GM19324 (cell line): ENCODE data around the gene HS3ST4.

Source experiments
- ATAC-seq: cut with Tn5 transposase; IDR thresholded peaks from one replicate; pipeline ENCODE4 v1.9.1; 2021; ENCODE audit warnings: mild to moderate bottlenecking, moderate library complexity; ENCODE audit not compliant: unreplicated experiment, low FRiP score

HS3ST4 gene

GRCh38 chr16:25877103-25877502 is 185.3 kb downstream of the HS3ST4 start:
- no peak for ATAC-seq

GRCh38 chr16:25886598-25886997 is 194.8 kb downstream of the HS3ST4 start:
- ATAC-seq, result no peak

- no peak for ATAC-seq
Measured at GRCh38 chr16:25888868-25889267, 197.1 kb downstream of the HS3ST4 start.

- ATAC-seq, result no peak
Measured at GRCh38 chr16:25893332-25893731, 201.6 kb downstream of the HS3ST4 start.

GRCh38 chr16:25894093-25894492 is 202.3 kb downstream of the HS3ST4 start:
- no peak for ATAC-seq

- ATAC-seq, result no peak
Measured at GRCh38 chr16:25895380-25895779, 203.6 kb downstream of the HS3ST4 start.

- ATAC-seq, result no peak
Measured at GRCh38 chr16:25896411-25896810, 204.7 kb downstream of the HS3ST4 start.

- ATAC-seq, result no peak
Measured at GRCh38 chr16:25897702-25898101, 205.9 kb downstream of the HS3ST4 start.

- ATAC-seq, result no peak
Measured at GRCh38 chr16:25905810-25906209, 214.1 kb downstream of the HS3ST4 start.

GRCh38 chr16:25910971-25911370 is 219.2 kb downstream of the HS3ST4 start:
- ATAC-seq, result no peak

GRCh38 chr16:25912321-25912720 is 220.6 kb downstream of the HS3ST4 start:
- ATAC-seq, result no peak

GRCh38 chr16:25914357-25914962 is 222.7 kb downstream of the HS3ST4 start:
- ATAC-seq, result no peak

- no peak for ATAC-seq
Measured at GRCh38 chr16:25916037-25916436, 224.3 kb downstream of the HS3ST4 start.

- no peak for ATAC-seq
Measured at GRCh38 chr16:25922438-25922837, 230.7 kb downstream of the HS3ST4 start.

- ATAC-seq, result no peak
Measured at GRCh38 chr16:25925421-25925820, 233.7 kb downstream of the HS3ST4 start.

- ATAC-seq, result no peak
Measured at GRCh38 chr16:25931473-25932035, 239.8 kb downstream of the HS3ST4 start.

- ATAC-seq, result no peak
Measured at GRCh38 chr16:25941800-25942499, 250.2 kb downstream of the HS3ST4 start.

GRCh38 chr16:25950586-25951281 is 259.0 kb downstream of the HS3ST4 start:
- ATAC-seq, result no peak

GRCh38 chr16:25951999-25952398 is 260.2 kb downstream of the HS3ST4 start:
- ATAC-seq, result no peak

- no peak for ATAC-seq
Measured at GRCh38 chr16:25952983-25953382, 261.2 kb downstream of the HS3ST4 start.

- ATAC-seq, result no peak
Measured at GRCh38 chr16:25957707-25958106, 265.9 kb downstream of the HS3ST4 start.
